Epithelial cell of proximal tubule (primary cell): ENCODE measurements around the gene TRIM62. TPM values are rescaled to one million over a fixed set of nuclear protein-coding genes. Genes with fewer than 3 reads are reported as not detected.

Source experiments
- DNase-seq: peaks from one replicate; pipeline ENCODE4 v3.0.0-alpha.2; 2011; ENCODE audit warnings: low read depth
- H3K4me3 ChIP-seq: 2 replicates; pipeline ENCODE4 v1.5.1; 2011; ENCODE audit warnings: low read depth, mild to moderate bottlenecking, low read length
- CTCF ChIP-seq: conservative IDR thresholded peaks from 2 replicates; pipeline ENCODE4 v1.5.1; 2012; ENCODE audit warnings: low read depth, mild to moderate bottlenecking, low read length
- total RNA-seq: library from RNA; depleted of rRNA; stranded (reverse); fragments of >200 nt; gene quantifications from 2 replicates; pipeline ENCODE4 v1.2.3, GENCODE V29; 2015

TRIM62 gene
- total RNA-seq, 1 donor from 2014 or later, result 1.4 TPM

GRCh38 chr1:33168556-33169289 is 13.1 kb downstream of the TRIM62 start:
- TF ChIP-seq CTCF, result no peak
- H3K4me3 ChIP-seq, result no peak overlapping the region
- no peak for DNase-seq

GRCh38 chr1:33167650-33168447 is 14.0 kb downstream of the TRIM62 start:
- DNase-seq, result no peak
- H3K4me3 ChIP-seq, result no peak overlapping the region
- TF ChIP-seq CTCF, result no peak

GRCh38 chr1:33165809-33166208 is 16.0 kb downstream of the TRIM62 start:
- no peak for TF ChIP-seq CTCF
- no peak overlapping the region for H3K4me3 ChIP-seq
- no peak for DNase-seq

GRCh38 chr1:33165209-33165608 is 16.6 kb downstream of the TRIM62 start:
- TF ChIP-seq CTCF, result no peak
- H3K4me3 ChIP-seq, result no peak overlapping the region
- DNase-seq, result no peak

GRCh38 chr1:33163621-33164519 is 18.0 kb downstream of the TRIM62 start:
- no peak for DNase-seq

GRCh38 chr1:33162141-33162540 is 19.7 kb downstream of the TRIM62 start:
- DNase-seq, result no peak
- TF ChIP-seq CTCF, result no peak
- no peak overlapping the region for H3K4me3 ChIP-seq

More at GRCh38 chr1:33163621-33164519, 18.0 kb downstream of the TRIM62 start:
- TF ChIP-seq CTCF, result no peak
- H3K4me3 ChIP-seq, result no peak overlapping the region
